GM12874 (cell line): Measurements from ENCODE around the gene PCP4.
A peak's percentile ranks its signal among the peaks of the same experiment; 100 is the strongest.

Experiments
- CTCF ChIP-seq: IDR thresholded peaks from 2 replicates; pipeline ENCODE4 v1.5.1; 2011; ENCODE audit warnings: low read depth, mild to moderate bottlenecking, control low read depth, low read length, moderate library complexity; ENCODE audit not compliant: insufficient read depth

Gene PCP4

GRCh38 chr21:39867198-39867650 lies at the start of gene PCP4:
Gene PCP4 (plus strand): TSS chr21:39867438. CDS start chr21:39867502, 64 bp downstream.
- TF ChIP-seq CTCF, result peak; percentile 75

GRCh38 chr21:39818557-39818956 lies 48.7 kb upstream of the PCP4 start:
- TF ChIP-seq CTCF, result no peak

DNA sequence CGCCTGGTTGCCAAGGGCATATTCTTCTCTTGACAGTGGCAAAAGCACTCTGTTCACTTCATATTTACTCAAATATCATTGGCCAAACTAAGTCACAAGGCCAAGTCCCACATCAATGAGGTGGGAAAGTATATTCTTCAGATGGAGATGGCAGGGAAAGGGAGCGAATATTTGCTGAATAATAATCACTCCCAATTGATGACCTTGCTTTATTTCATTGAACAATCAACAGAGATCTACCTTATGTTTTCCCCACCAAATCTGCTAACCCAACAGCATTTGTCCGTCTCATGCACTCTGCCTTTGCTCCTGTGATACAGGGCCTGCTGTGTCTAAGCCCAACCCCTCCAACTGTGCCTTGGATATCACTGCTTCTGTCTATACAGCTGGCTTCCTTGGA lies 45.2 kb upstream of the PCP4 start:
- no peak for TF ChIP-seq CTCF

DNA sequence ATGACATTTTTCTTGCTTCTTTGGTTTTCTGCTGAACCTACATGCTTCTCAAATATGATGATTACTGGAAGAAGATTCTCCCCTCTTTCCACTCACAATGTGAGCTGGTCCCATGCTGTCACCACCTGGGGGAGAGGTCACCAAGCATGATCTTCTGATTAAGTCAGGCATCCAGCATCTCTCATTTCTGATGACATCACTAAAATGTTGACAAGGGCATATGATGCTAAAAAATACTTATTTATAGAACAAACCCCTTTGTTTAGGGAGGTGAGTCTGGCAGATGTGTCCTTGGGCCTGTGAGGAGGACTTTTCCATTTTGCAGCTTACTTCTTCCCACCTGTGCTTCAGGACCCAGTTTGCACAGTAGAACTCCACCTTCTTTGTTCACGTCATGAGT lies 42.0 kb upstream of the PCP4 start:
- TF ChIP-seq CTCF, result no peak

DNA sequence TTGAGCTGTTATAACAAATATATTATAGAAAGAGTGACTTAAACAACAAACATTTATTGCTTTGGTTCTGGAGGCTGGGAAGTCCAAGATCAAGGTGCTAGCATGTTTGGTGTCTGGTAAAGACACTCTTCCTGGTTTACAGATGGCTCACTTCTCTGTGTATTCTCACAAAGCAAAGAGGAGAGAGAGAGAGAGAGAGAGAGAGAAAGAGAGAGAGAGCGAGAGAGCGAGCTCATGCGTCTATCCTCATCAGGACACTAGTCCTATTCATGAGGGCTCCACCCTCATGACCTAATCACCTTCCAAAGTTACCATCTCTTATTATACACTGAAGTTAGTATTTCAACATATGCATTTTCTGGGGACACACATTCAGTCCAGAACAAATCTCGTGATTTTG lies 32.7 kb upstream of the PCP4 start:
- TF ChIP-seq CTCF, result no peak

GRCh38 chr21:39837861-39838359 lies 29.3 kb upstream of the PCP4 start:
- TF ChIP-seq CTCF, result no peak

GRCh38 chr21:39840373-39841097 lies 26.7 kb upstream of the PCP4 start:
- no peak for TF ChIP-seq CTCF
